ENCODE data around the gene FLNA. TPM values are rescaled to one million over a fixed set of nuclear protein-coding genes. Genes with fewer than 3 reads are reported as not detected.

Gene FLNA
- total RNA-seq, 1 donor from 2014 or later: 824 TPM

- Mint-ChIP-seq H3K4me1 (peaks cover 10% of the 10 kb centered on the region), H3K27ac (peak overlapping the region; percentile 15), H3K4me3 (no peak overlapping the region), H3K36me3 (ENCODE audit: low read depth) (peaks cover 46% of the 10 kb centered on the region), H3K27me3 (no peaks in the 10 kb centered on the region), H3K9me3 (no peaks in the 10 kb centered on the region)
- intact Hi-C loops (cut with micrococcal nuclease): no loop called here
- DNase-seq: no peak
Measured at GRCh38 chrX:154365052-154365600, 9.3 kb downstream of the FLNA start.

GRCh38 chrX:154363706-154364439, 10.6 kb downstream of the FLNA start:
- Mint-ChIP-seq H3K4me3 (no peak overlapping the region), H3K36me3 (ENCODE audit: low read depth) (peaks cover 45% of the 10 kb centered on the region), H3K4me1 (peaks cover 10% of the 10 kb centered on the region), H3K27ac (no peak overlapping the region), H3K9me3 (no peaks in the 10 kb centered on the region), H3K27me3 (no peaks in the 10 kb centered on the region)
- no peak for DNase-seq
- intact Hi-C loops (cut with micrococcal nuclease): no loop called here

- Mint-ChIP-seq H3K9me3 (no peaks in the 10 kb centered on the region), H3K4me1 (peaks cover 7% of the 10 kb centered on the region), H3K27ac (no peak overlapping the region), H3K4me3 (no peak overlapping the region), H3K36me3 (ENCODE audit: low read depth) (peaks cover 47% of the 10 kb centered on the region), H3K27me3 (no peaks in the 10 kb centered on the region)
- intact Hi-C loops (cut with micrococcal nuclease): no loop called here
- DNase-seq: no peak
Measured at GRCh38 chrX:154362085-154362742, 12.2 kb downstream of the FLNA start.

GRCh38 chrX:154360155-154360713, 14.2 kb downstream of the FLNA start:
- no peak overlapping the region for H3K4me3 Mint-ChIP-seq

GRCh38 chrX:154359362-154360154, 14.9 kb downstream of the FLNA start:
- DNase-seq: no peak
- H3K27me3 Mint-ChIP-seq: no peaks in the 10 kb centered on the region
- H3K4me3 Mint-ChIP-seq: no peak overlapping the region
- peaks cover 37% of the 10 kb centered on the region for H3K36me3 Mint-ChIP-seq (ENCODE audit: low read depth)
- intact Hi-C loops (cut with micrococcal nuclease): no loop called here
- H3K4me1 Mint-ChIP-seq: peaks cover 7% of the 10 kb centered on the region
- H3K27ac Mint-ChIP-seq: no peak overlapping the region
- H3K9me3 Mint-ChIP-seq: no peaks in the 10 kb centered on the region

More at GRCh38 chrX:154360155-154360713, 14.2 kb downstream of the FLNA start:
- Mint-ChIP-seq H3K27ac (no peak overlapping the region), H3K27me3 (no peaks in the 10 kb centered on the region), H3K36me3 (ENCODE audit: low read depth) (peaks cover 40% of the 10 kb centered on the region), H3K9me3 (no peaks in the 10 kb centered on the region), H3K4me1 (peaks cover 10% of the 10 kb centered on the region)
- no peak for DNase-seq
- intact Hi-C loops (cut with micrococcal nuclease): no loop called here

GRCh38 chrX:154358829-154359228, 15.6 kb downstream of the FLNA start:
- Mint-ChIP-seq H3K27ac (no peak overlapping the region), H3K36me3 (ENCODE audit: low read depth) (peaks cover 37% of the 10 kb centered on the region), H3K4me3 (no peak overlapping the region), H3K4me1 (peaks cover 7% of the 10 kb centered on the region), H3K27me3 (no peaks in the 10 kb centered on the region), H3K9me3 (no peaks in the 10 kb centered on the region)
- intact Hi-C loops (cut with micrococcal nuclease): no loop called here
- no peak for DNase-seq

GRCh38 chrX:154358011-154358410, 16.4 kb downstream of the FLNA start:
- Mint-ChIP-seq H3K27ac (no peak overlapping the region), H3K27me3 (no peaks in the 10 kb centered on the region), H3K4me1 (peaks cover 10% of the 10 kb centered on the region), H3K9me3 (no peaks in the 10 kb centered on the region), H3K36me3 (ENCODE audit: low read depth) (peaks cover 38% of the 10 kb centered on the region), H3K4me3 (no peak overlapping the region)
- intact Hi-C loops (cut with micrococcal nuclease): no loop called here
- no peak for DNase-seq

GRCh38 chrX:154357205-154357604, 17.2 kb downstream of the FLNA start:
- H3K27ac Mint-ChIP-seq: no peak overlapping the region
- no peak for DNase-seq
- intact Hi-C loops (cut with micrococcal nuclease): no loop called here
- no peaks in the 10 kb centered on the region for H3K27me3 Mint-ChIP-seq
- peaks cover 9% of the 10 kb centered on the region for H3K4me1 Mint-ChIP-seq
- peaks cover 37% of the 10 kb centered on the region for H3K36me3 Mint-ChIP-seq (ENCODE audit: low read depth)
- H3K4me3 Mint-ChIP-seq: no peak overlapping the region
- no peaks in the 10 kb centered on the region for H3K9me3 Mint-ChIP-seq

- peaks cover 39% of the 10 kb centered on the region for H3K36me3 Mint-ChIP-seq (ENCODE audit: low read depth)
- H3K9me3 Mint-ChIP-seq: no peaks in the 10 kb centered on the region
- no peak for DNase-seq
- no peaks in the 10 kb centered on the region for H3K27me3 Mint-ChIP-seq
- H3K4me3 Mint-ChIP-seq: no peak overlapping the region
- intact Hi-C loops (cut with micrococcal nuclease): no loop called here
- peak overlapping the region; percentile 11 for H3K27ac Mint-ChIP-seq
- H3K4me1 Mint-ChIP-seq: peaks cover 10% of the 10 kb centered on the region
Measured at GRCh38 chrX:154356596-154356995, 17.8 kb downstream of the FLNA start.

- H3K36me3 Mint-ChIP-seq (ENCODE audit: low read depth): peaks cover 34% of the 10 kb centered on the region
- intact Hi-C loops (cut with micrococcal nuclease): no loop called here
- H3K4me3 Mint-ChIP-seq: no peak overlapping the region
- no peaks in the 10 kb centered on the region for H3K27me3 Mint-ChIP-seq
- no peak for DNase-seq
- peaks cover 10% of the 10 kb centered on the region for H3K4me1 Mint-ChIP-seq
- H3K27ac Mint-ChIP-seq: no peak overlapping the region
- H3K9me3 Mint-ChIP-seq: no peaks in the 10 kb centered on the region
Measured at GRCh38 chrX:154355776-154356140, 18.7 kb downstream of the FLNA start.

- Mint-ChIP-seq H3K4me3 (no peak overlapping the region), H3K27ac (no peak overlapping the region), H3K4me1 (peaks cover 10% of the 10 kb centered on the region), H3K9me3 (no peaks in the 10 kb centered on the region), H3K36me3 (ENCODE audit: low read depth) (peaks cover 31% of the 10 kb centered on the region), H3K27me3 (no peaks in the 10 kb centered on the region)
- DNase-seq: no peak
- intact Hi-C loops (cut with micrococcal nuclease): no loop called here
Measured at GRCh38 chrX:154355094-154355775, 19.2 kb downstream of the FLNA start.

- Mint-ChIP-seq H3K9me3 (no peaks in the 10 kb centered on the region), H3K36me3 (ENCODE audit: low read depth) (peaks cover 29% of the 10 kb centered on the region), H3K27ac (no peak overlapping the region), H3K4me3 (no peak overlapping the region), H3K27me3 (no peaks in the 10 kb centered on the region), H3K4me1 (peaks cover 10% of the 10 kb centered on the region)
- intact Hi-C loops (cut with micrococcal nuclease): no loop called here
- DNase-seq: no peak
Measured at GRCh38 chrX:154354516-154354915, 19.9 kb downstream of the FLNA start.

GRCh38 chrX:154354013-154354412, 20.4 kb downstream of the FLNA start:
- H3K36me3 Mint-ChIP-seq (ENCODE audit: low read depth): peaks cover 29% of the 10 kb centered on the region
- no peaks in the 10 kb centered on the region for H3K9me3 Mint-ChIP-seq
- no peak overlapping the region for H3K4me3 Mint-ChIP-seq
- DNase-seq: no peak
- H3K27ac Mint-ChIP-seq: no peak overlapping the region
- intact Hi-C loops (cut with micrococcal nuclease): no loop called here
- no peaks in the 10 kb centered on the region for H3K27me3 Mint-ChIP-seq
- H3K4me1 Mint-ChIP-seq: peaks cover 10% of the 10 kb centered on the region

Measured in activated CD4-positive, alpha-beta T cell treated with anti-CD3 and anti-CD28 coated beads, Interleukin-2, amount 10 ng/mL, durations not matched to agents 24 days and 14 days (primary cell).